Type B pancreatic cell (in vitro differentiated cells): Measurements from ENCODE around the gene YEATS4. TPM values are rescaled to one million over a fixed set of nuclear protein-coding genes. Genes with fewer than 3 reads are reported as not detected.

Experiments
- DNase-seq: peaks from one replicate; pipeline ENCODE4 v3.0.0; 2021; ENCODE audit warnings: mixed read lengths; ENCODE audit not compliant: unreplicated experiment; ENCODE audit errors: extremely low spot score
- H3K27ac Mint-ChIP-seq: 2 replicates; pipeline ENCODE4 v1.8.0; 2021; ENCODE audit warnings: mild to moderate bottlenecking, mixed read lengths
- H3K27me3 Mint-ChIP-seq: 2 replicates; pipeline ENCODE4 v1.8.0; 2021; ENCODE audit warnings: mixed read lengths
- H3K36me3 Mint-ChIP-seq: 2 replicates; pipeline ENCODE4 v1.8.0; 2021; ENCODE audit warnings: mixed read lengths
- H3K4me1 Mint-ChIP-seq: one replicate; pipeline ENCODE4 v1.8.0; 2021; ENCODE audit warnings: mixed read lengths; ENCODE audit not compliant: unreplicated experiment
- H3K4me3 Mint-ChIP-seq: 2 replicates; pipeline ENCODE4 v1.8.0; 2021; ENCODE audit warnings: mild to moderate bottlenecking, mixed read lengths
- H3K9me3 Mint-ChIP-seq: 2 replicates; pipeline ENCODE4 v1.8.0; 2021; ENCODE audit warnings: mixed read lengths
- CTCF ChIP-seq: fragments of 200-600 bp; sonication (generic); conservative IDR thresholded peaks from 2 replicates; pipeline ENCODE4 v1.5.0; 2021; ENCODE audit warnings: antibody characterized with exemption, mild to moderate bottlenecking
- total RNA-seq: library from RNA; stranded (reverse); gene quantifications from 2 replicates; pipeline ENCODE4 v1.2.1, GENCODE V29; 2021; ENCODE audit warnings: low replicate concordance

The YEATS4 gene
- total RNA-seq, 1 donor from 2014 or later = 24.6 TPM

GRCh38 chr12:69331909-69332684 is 27.4 kb upstream of the YEATS4 start:
- Mint-ChIP-seq H3K27me3 (peaks cover 12% of the 10 kb centered on the region), H3K4me3 (peak overlapping the region; percentile 84), H3K27ac (peak overlapping the region; percentile 96), H3K36me3 (no peaks in the 10 kb centered on the region), H3K9me3 (no peaks in the 10 kb centered on the region), H3K4me1 (peaks cover 14% of the 10 kb centered on the region)
- no peak for TF ChIP-seq CTCF
- DNase-seq = no peak

- Mint-ChIP-seq H3K27ac (peak overlapping the region; percentile 96), H3K36me3 (no peaks in the 10 kb centered on the region), H3K4me3 (peak overlapping the region; percentile 84), H3K9me3 (no peaks in the 10 kb centered on the region), H3K4me1 (peaks cover 14% of the 10 kb centered on the region), H3K27me3 (peaks cover 12% of the 10 kb centered on the region)
- TF ChIP-seq CTCF = no peak
- DNase-seq = no peak
Observed at GRCh38 chr12:69332815-69333358, 26.7 kb upstream of the YEATS4 start.

- peaks cover 14% of the 10 kb centered on the region for H3K4me1 Mint-ChIP-seq
- no peak overlapping the region for H3K4me3 Mint-ChIP-seq
- no peaks in the 10 kb centered on the region for H3K9me3 Mint-ChIP-seq
- no peak for DNase-seq
- no peak overlapping the region for H3K27ac Mint-ChIP-seq
- H3K27me3 Mint-ChIP-seq = peaks cover 8% of the 10 kb centered on the region
- no peak for TF ChIP-seq CTCF
- H3K36me3 Mint-ChIP-seq = no peaks in the 10 kb centered on the region
Observed at GRCh38 chr12:69334158-69334557, 25.4 kb upstream of the YEATS4 start.

GRCh38 chr12:69337311-69338090 is 22.0 kb upstream of the YEATS4 start:
- Mint-ChIP-seq H3K27ac (no peak overlapping the region), H3K4me3 (no peak overlapping the region), H3K36me3 (no peaks in the 10 kb centered on the region), H3K4me1 (peaks cover 7% of the 10 kb centered on the region), H3K9me3 (no peaks in the 10 kb centered on the region), H3K27me3 (no peaks in the 10 kb centered on the region)
- DNase-seq = no peak
- no peak for TF ChIP-seq CTCF

GRCh38 chr12:69338120-69338859 is 21.3 kb upstream of the YEATS4 start:
- no peaks in the 10 kb centered on the region for H3K9me3 Mint-ChIP-seq
- no peak for DNase-seq
- no peaks in the 10 kb centered on the region for H3K36me3 Mint-ChIP-seq
- H3K4me1 Mint-ChIP-seq = no peaks in the 10 kb centered on the region
- no peak overlapping the region for H3K27ac Mint-ChIP-seq
- H3K4me3 Mint-ChIP-seq = no peak overlapping the region
- no peak for TF ChIP-seq CTCF
- no peaks in the 10 kb centered on the region for H3K27me3 Mint-ChIP-seq
